ENCODE results near the gene SPRED2.

The SPRED2 gene

DNA sequence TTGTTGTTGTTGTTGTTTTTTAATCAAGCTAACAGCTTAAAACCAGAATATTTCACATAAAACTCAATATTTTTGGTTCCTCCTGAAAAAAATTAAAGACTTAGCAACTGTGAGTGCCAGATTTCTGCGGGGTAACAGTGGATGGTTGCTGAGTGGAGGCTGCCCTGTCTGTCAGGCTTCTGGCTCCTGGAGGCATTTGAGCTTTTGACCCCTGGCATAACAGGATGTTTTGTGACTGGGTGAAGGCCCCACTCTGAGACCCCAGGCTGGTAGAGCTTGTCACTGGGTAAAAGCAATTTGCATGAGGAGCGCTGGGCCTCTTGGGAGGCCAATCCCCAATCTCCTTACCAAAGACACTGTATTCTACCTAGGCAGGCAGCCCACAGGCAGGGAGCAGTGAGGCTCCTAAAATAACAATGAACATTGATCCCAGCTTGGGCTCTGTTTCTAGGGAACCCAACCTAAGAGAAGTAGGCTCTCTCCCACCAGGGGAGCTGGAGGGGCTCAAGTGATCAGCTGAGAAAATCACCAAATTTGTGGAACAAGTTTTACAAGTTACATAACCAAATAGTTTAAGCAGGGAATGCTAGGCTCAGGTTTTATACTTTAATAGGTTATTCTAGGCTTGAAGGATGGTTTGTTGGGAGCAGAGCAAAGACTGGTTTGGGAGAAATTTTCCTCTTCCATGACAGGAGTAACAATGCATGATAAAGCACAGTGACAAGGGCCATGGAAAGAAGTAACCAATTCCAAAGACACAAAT is 5.9 kb upstream of the SPRED2 start:
- CTCF ChIA-PET, result interaction anchor here (0.9 to 1.3 kb wide), 3 partner anchors 11 to 174 kb away, joined by 3 to 6 read pairs (median 3); no protein-coding TSS in a partner anchor
- no peak for DNase-seq (ENCODE audit: low read depth, low spot score)
- POLR2A ChIA-PET, result interaction anchor here (0.6 kb wide), 1 partner anchor 73 kb away, joined by 3 read pairs; no protein-coding TSS in a partner anchor
- no peak overlapping the region for H3K4me3 ChIP-seq (ENCODE audit: low read depth, low read length)
- TF ChIP-seq, protein P1, sequence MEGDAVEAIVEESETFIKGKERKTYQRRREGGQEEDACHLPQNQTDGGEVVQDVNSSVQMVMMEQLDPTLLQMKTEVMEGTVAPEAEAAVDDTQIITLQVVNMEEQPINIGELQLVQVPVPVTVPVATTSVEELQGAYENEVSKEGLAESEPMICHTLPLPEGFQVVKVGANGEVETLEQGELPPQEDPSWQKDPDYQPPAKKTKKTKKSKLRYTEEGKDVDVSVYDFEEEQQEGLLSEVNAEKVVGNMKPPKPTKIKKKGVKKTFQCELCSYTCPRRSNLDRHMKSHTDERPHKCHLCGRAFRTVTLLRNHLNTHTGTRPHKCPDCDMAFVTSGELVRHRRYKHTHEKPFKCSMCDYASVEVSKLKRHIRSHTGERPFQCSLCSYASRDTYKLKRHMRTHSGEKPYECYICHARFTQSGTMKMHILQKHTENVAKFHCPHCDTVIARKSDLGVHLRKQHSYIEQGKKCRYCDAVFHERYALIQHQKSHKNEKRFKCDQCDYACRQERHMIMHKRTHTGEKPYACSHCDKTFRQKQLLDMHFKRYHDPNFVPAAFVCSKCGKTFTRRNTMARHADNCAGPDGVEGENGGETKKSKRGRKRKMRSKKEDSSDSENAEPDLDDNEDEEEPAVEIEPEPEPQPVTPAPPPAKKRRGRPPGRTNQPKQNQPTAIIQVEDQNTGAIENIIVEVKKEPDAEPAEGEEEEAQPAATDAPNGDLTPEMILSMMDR (IDR thresholded peaks at IDR 0.05; ENCODE audit: insufficient read depth, low read length, missing control alignments), result no peak

DNA sequence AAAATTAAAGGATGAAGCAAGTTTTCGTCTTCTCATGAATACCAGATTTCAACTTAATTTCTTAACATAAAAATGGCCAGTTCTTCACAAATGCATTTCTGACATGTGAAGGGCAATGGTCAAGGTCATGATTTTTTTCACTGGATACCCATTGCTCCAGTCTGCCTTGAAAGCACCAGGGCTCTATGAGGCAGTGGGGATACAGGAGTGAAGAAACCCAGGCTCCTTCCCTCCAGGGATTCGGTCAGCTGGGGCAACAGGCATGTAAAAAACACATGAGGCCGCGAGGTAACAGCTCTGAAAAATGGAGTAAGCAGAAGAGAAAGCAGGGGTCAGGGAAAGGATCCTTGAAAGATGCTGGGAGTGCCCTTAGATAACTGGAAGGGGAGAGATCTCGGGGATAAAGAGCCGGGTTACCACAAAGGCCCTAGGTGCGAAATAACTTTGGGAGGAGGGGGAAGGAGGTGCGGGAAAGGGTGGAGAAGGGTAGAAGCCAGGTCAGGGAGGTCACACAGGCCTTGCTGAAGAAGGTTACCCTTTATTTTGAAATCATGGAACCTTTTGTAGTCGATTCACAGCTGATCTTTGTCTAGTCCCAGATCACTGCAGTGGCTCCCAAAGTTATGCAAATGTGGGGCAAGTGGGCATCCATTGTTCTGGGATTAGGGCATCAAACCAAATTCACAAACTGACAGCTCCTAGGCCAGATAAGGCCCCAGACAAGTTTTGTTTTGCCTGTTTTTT is 5.2 kb upstream of the SPRED2 start:
- no peak overlapping the region; the same call in 1 of the 2 replicates for H3K4me3 ChIP-seq (ENCODE audit: low read depth, low read length)
- DNase-seq (ENCODE audit: low read depth, low spot score), result no peak
- TF ChIP-seq, protein P1 (IDR thresholded peaks at IDR 0.05; ENCODE audit: insufficient read depth, low read length, missing control alignments), result no peak
- ChIA-PET POLR2A (interaction anchor here (0.6 to 2.6 kb wide), 5 partner anchors 70 to 210 kb away, joined by 3 to 21 read pairs (median 6); partner anchors contain the start of gene ACTR2), CTCF (interaction anchor here (0.7 to 4.0 kb wide), 5 partner anchors 8 to 173 kb away, joined by 3 to 22 read pairs (median 3); no protein-coding TSS in a partner anchor)

DNA sequence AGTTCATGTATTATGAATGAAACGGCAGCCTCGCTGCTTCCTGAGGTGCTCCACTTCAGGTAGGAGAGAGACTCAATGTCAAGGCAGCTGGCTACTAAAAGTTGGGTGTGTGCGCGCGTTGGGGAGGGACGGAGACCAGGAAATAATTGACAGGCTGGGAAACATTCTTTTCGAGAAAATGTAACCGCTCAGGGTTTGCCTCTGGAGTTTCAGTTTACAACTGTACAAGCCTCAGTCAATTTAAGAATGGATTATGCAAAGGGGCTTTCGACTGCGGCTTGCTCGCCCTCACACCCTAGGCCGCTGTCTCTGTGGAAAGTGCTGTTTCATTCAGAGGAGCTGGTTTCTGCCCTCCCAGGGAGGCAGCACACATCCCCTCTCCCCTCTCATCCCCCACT is 4.4 kb upstream of the SPRED2 start:
- peak overlapping the region; percentile 66 for H3K4me3 ChIP-seq (ENCODE audit: low read depth, low read length)
- ChIA-PET POLR2A (interaction anchor here (0.7 to 2.6 kb wide), 12 partner anchors 9 to 225 kb away, joined by 3 to 21 read pairs (median 4); partner anchors contain the start of gene ACTR2), CTCF (interaction anchor here (0.7 to 4.0 kb wide), 4 partner anchors 9 to 172 kb away, joined by 3 to 22 read pairs (median 4); no protein-coding TSS in a partner anchor)
- DNase-seq (ENCODE audit: low read depth, low spot score), result no peak
- TF ChIP-seq, protein P1 (IDR thresholded peaks at IDR 0.05; ENCODE audit: insufficient read depth, low read length, missing control alignments), result no peak

DNA sequence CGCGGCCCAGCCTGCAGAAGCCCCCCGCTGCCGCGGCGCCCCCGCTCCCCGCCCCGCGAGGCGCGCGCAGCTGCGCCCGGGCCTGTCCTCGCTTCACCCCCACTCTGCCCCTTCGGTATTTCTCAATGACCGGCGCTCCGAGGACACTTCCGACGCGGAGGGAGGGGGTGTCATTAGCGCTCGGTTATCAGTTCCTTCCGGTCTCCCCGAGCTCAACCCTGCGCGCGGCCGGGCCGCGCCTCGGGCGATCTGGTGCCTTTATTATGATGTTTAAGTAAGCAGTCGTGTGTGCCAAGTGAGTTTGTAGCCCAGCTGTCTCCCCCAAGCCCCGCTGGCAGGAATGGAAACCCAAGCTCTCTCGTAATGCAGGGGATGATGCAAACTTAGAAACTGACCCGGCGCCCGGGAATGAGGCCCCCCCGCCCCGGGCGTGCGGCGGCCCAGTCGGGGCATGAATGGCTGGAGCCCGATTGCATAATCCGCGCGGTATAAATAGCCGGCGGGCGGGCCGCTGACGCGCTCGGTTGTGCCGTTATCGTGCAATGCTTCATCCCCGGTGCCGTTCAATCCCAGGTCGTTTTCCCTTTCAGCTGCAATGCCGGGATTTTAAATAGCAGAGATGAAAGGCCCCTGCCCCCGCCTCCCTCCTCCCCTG is 3.9 kb upstream of the SPRED2 start:
- ChIA-PET POLR2A (interaction anchor here (0.7 to 2.6 kb wide), 13 partner anchors 9 to 225 kb away, joined by 3 to 21 read pairs (median 4); partner anchors contain the start of gene ACTR2), CTCF (interaction anchor here (1.3 to 4.0 kb wide), 3 partner anchors 111 to 171 kb away, joined by 3 to 22 read pairs (median 4); no protein-coding TSS in a partner anchor)
- TF ChIP-seq, protein P1 (IDR thresholded peaks at IDR 0.05; ENCODE audit: insufficient read depth, low read length, missing control alignments), result no peak
- H3K4me3 ChIP-seq (ENCODE audit: low read depth, low read length), result peak overlapping the region; percentile 66
- DNase-seq (ENCODE audit: low read depth, low spot score), result peak; percentile 81

DNA sequence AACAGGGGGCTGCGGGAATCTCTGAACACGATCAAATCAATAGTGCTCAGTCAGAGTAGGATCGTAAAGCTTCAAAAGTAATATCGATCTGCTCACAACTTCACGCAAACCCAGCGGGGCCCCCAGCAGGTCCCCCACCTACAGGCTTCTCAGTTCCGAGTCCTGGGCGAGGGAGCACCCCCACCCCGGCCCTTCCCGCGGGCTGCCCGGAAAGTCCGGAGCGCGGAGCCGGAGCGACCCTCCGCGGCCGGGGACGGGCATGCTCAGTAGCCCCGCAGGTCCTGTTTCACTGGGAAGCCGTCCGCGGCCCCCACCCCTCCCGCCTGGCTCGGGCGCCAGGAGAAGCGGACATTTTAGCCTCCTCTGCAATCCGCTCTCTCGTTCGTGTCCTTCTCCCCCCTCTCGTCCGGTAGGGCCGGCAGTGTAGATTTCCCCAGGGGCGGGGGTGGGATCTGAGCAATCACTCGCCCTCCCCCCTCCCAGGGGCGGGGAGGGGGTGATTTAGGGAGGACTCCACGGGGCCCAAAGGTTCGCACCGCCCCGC is 3.3 kb upstream of the SPRED2 start:
- CTCF ChIA-PET, result interaction anchor here (4.0 kb wide), 1 partner anchor 171 kb away, joined by 22 read pairs; no protein-coding TSS in a partner anchor
- POLR2A ChIA-PET, result interaction anchor here (0.9 to 2.6 kb wide), 9 partner anchors 52 to 172 kb away, joined by 3 to 21 read pairs (median 4); no protein-coding TSS in a partner anchor

More for the DNA sequence above, 3.3 kb upstream of the SPRED2 start:
- DNase-seq (ENCODE audit: low read depth, low spot score), result peak; percentile 50
- peak overlapping the region; percentile 66 for H3K4me3 ChIP-seq (ENCODE audit: low read depth, low read length)
- TF ChIP-seq, protein P1 (IDR thresholded peaks at IDR 0.05; ENCODE audit: insufficient read depth, low read length, missing control alignments), result no peak
